ENCODE measurements around the gene RPS6KA5.

The RPS6KA5 gene

GRCh38 chr14:91032248-91032647 lies 28.2 kb downstream of the RPS6KA5 start:
- H3K79me2 ChIP-seq (ENCODE audit: insufficient read depth, low read length), result no peaks in the 10 kb centered on the region
- H3K9me3 ChIP-seq (ENCODE audit: low read length), result no peaks in the 10 kb centered on the region
- H2AFZ ChIP-seq (ENCODE audit: low read length), result no peak overlapping the region
- H3K36me3 ChIP-seq (ENCODE audit: insufficient read depth, low read length), result no peaks in the 10 kb centered on the region
- H3K9ac ChIP-seq (ENCODE audit: low read length), result no peak overlapping the region
- H3F3A ChIP-seq (ENCODE audit: insufficient read depth, low read length), result no peaks in the 10 kb centered on the region
- H3K9me2 ChIP-seq (ENCODE audit: low read depth, low read length), result no peaks in the 10 kb centered on the region
- H3K4me1 ChIP-seq (ENCODE audit: insufficient read depth, low read length, severe bottlenecking), result no peaks in the 10 kb centered on the region
- no peak overlapping the region for H3K27ac ChIP-seq (ENCODE audit: low read depth, low read length, poor library complexity, severe bottlenecking)
- H3K4me3 ChIP-seq (ENCODE audit: low read depth, low read length, poor library complexity, severe bottlenecking), result no peak overlapping the region
- no peak overlapping the region for H3K4me2 ChIP-seq (ENCODE audit: low read length)
- TF ChIP-seq CTCF (IDR thresholded peaks at IDR 0.05; ENCODE audit: low read length), result no peak
- TF ChIP-seq EZH2 (IDR thresholded peaks at IDR 0.05; ENCODE audit: borderline replicate concordance, low read length), result no peak
- no peaks in the 10 kb centered on the region for H4K20me1 ChIP-seq (ENCODE audit: insufficient read depth, low read length)
- H3K27me3 ChIP-seq (ENCODE audit: insufficient read depth, low read length), result no peaks in the 10 kb centered on the region

- H3K27me3 ChIP-seq (ENCODE audit: insufficient read depth, low read length), result no peaks in the 10 kb centered on the region
- H2AFZ ChIP-seq (ENCODE audit: low read length), result no peak overlapping the region
- no peaks in the 10 kb centered on the region for H3K9me3 ChIP-seq (ENCODE audit: low read length)
- H3K36me3 ChIP-seq (ENCODE audit: insufficient read depth, low read length), result no peaks in the 10 kb centered on the region
- H3K4me2 ChIP-seq (ENCODE audit: low read length), result no peak overlapping the region
- no peaks in the 10 kb centered on the region for H4K20me1 ChIP-seq (ENCODE audit: insufficient read depth, low read length)
- H3K79me2 ChIP-seq (ENCODE audit: insufficient read depth, low read length), result no peaks in the 10 kb centered on the region
- no peaks in the 10 kb centered on the region for H3K4me1 ChIP-seq (ENCODE audit: insufficient read depth, low read length, severe bottlenecking)
- TF ChIP-seq EZH2 (IDR thresholded peaks at IDR 0.05; ENCODE audit: borderline replicate concordance, low read length) (no peak), CTCF (IDR thresholded peaks at IDR 0.05; ENCODE audit: low read length) (no peak)
- H3K27ac ChIP-seq (ENCODE audit: low read depth, low read length, poor library complexity, severe bottlenecking), result no peak overlapping the region
- no peak overlapping the region for H3K9ac ChIP-seq (ENCODE audit: low read length)
- H3K9me2 ChIP-seq (ENCODE audit: low read depth, low read length), result no peaks in the 10 kb centered on the region
- H3F3A ChIP-seq (ENCODE audit: insufficient read depth, low read length), result no peaks in the 10 kb centered on the region
- no peak overlapping the region for H3K4me3 ChIP-seq (ENCODE audit: low read depth, low read length, poor library complexity, severe bottlenecking)
Observed at GRCh38 chr14:91031666-91032065, 28.8 kb downstream of the RPS6KA5 start.

- Histone ChIP-seq H4K20me1 (ENCODE audit: insufficient read depth, low read length) (no peaks in the 10 kb centered on the region), H3K27me3 (ENCODE audit: insufficient read depth, low read length) (no peaks in the 10 kb centered on the region), H3F3A (ENCODE audit: insufficient read depth, low read length) (no peaks in the 10 kb centered on the region), H2AFZ (ENCODE audit: low read length) (no peak overlapping the region), H3K9ac (ENCODE audit: low read length) (no peak overlapping the region), H3K4me2 (ENCODE audit: low read length) (no peak overlapping the region), H3K36me3 (ENCODE audit: insufficient read depth, low read length) (no peaks in the 10 kb centered on the region), H3K4me1 (ENCODE audit: insufficient read depth, low read length, severe bottlenecking) (no peaks in the 10 kb centered on the region), H3K27ac (ENCODE audit: low read depth, low read length, poor library complexity, severe bottlenecking) (no peak overlapping the region), H3K79me2 (ENCODE audit: insufficient read depth, low read length) (no peaks in the 10 kb centered on the region), H3K4me3 (ENCODE audit: low read depth, low read length, poor library complexity, severe bottlenecking) (no peak overlapping the region), H3K9me2 (ENCODE audit: low read depth, low read length) (no peaks in the 10 kb centered on the region), H3K9me3 (ENCODE audit: low read length) (no peaks in the 10 kb centered on the region)
- TF ChIP-seq CTCF (IDR thresholded peaks at IDR 0.05; ENCODE audit: low read length) (no peak), EZH2 (IDR thresholded peaks at IDR 0.05; ENCODE audit: borderline replicate concordance, low read length) (no peak)
Observed at GRCh38 chr14:91029456-91030217, 30.8 kb downstream of the RPS6KA5 start.
